ENCODE data around the gene SLC6A9. TPM values are rescaled to one million over a fixed set of nuclear protein-coding genes. Genes with fewer than 3 reads are reported as not detected.
A peak's percentile ranks its signal among the peaks of the same experiment; 100 is the strongest.

Gene SLC6A9
- total and polyA plus RNA-seq, 2 experiments from 2014 or later, result 4.9 to 13.2 TPM

DNA sequence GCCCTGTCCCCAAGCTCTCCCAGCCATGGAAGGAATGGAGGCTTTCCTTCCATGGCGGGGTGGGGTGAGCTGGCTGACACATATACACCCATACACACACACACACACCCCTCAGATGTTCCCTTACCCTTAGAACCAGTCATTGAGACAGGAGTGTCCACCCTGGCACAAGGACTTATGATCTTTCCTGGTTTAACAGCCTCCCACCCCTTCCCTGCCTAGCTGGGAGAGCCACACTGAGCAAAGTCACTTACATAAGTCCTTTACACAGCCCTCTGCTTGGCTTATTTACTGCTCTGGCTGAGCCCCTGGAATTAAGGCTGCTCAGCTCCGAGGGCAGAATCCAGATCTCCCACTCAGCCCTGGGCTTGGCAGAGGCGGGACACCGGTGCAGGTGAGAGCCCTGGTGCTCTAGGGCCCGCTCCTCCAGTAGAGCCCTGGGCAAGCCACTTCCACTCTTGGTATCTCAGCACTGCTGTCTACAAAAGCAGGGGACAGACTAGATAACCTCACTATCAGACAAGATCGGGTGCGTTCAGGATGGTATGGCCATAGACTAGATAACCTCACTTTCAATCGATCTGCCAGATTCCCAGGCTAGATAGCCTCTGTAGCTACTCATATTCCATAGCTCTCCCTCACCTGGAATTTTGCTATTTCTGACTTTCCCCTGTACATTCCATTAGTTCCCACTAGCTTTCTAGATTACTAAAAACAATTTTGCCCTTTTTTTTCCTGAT is 16.7 kb downstream of the SLC6A9 start:
- H3K4me3 ChIP-seq, result no peak overlapping the region
- no peak for DNase-seq (ENCODE audit: low read depth in 1 of 2, low spot score in 1 of 2)
- peaks cover 5% of the 10 kb centered on the region for H3K4me1 ChIP-seq (ENCODE audit: low read depth)
- TF ChIP-seq, protein P1, sequence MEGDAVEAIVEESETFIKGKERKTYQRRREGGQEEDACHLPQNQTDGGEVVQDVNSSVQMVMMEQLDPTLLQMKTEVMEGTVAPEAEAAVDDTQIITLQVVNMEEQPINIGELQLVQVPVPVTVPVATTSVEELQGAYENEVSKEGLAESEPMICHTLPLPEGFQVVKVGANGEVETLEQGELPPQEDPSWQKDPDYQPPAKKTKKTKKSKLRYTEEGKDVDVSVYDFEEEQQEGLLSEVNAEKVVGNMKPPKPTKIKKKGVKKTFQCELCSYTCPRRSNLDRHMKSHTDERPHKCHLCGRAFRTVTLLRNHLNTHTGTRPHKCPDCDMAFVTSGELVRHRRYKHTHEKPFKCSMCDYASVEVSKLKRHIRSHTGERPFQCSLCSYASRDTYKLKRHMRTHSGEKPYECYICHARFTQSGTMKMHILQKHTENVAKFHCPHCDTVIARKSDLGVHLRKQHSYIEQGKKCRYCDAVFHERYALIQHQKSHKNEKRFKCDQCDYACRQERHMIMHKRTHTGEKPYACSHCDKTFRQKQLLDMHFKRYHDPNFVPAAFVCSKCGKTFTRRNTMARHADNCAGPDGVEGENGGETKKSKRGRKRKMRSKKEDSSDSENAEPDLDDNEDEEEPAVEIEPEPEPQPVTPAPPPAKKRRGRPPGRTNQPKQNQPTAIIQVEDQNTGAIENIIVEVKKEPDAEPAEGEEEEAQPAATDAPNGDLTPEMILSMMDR (IDR thresholded peaks at IDR 0.05; ENCODE audit: low read depth, low read length), result no peak
- H3K27me3 ChIP-seq, result no peaks in the 10 kb centered on the region
- H3K27ac ChIP-seq, result peak overlapping the region; percentile 16
- no peaks in the 10 kb centered on the region for H3K36me3 ChIP-seq
- H3K9me3 ChIP-seq (ENCODE audit: low read depth), result no peaks in the 10 kb centered on the region

DNA sequence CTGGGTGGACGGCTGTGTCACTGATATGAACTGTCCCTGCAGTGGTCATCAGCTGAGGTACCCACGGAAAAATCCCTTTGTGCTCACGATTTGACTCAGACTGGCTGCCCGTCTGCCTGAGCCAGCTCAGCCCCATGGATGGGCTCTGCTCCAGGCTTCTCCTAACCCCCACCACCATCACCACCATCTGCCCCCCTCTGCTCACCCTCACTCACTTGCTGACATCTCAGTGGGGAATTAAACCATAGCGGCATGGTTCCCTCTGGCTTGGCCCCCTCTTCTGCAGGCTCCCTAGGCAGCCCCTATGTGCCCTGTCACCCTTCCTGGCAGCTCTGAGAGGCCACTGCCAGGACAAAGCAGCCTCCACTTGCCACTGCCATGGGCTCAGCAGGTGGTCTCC is 17.3 kb downstream of the SLC6A9 start:
- no peaks in the 10 kb centered on the region for H3K36me3 ChIP-seq
- H3K9me3 ChIP-seq (ENCODE audit: low read depth), result no peaks in the 10 kb centered on the region
- H3K4me1 ChIP-seq (ENCODE audit: low read depth), result peaks cover 5% of the 10 kb centered on the region
- H3K4me3 ChIP-seq, result no peak overlapping the region
- no peak overlapping the region for H3K27ac ChIP-seq
- TF ChIP-seq, protein P1 (IDR thresholded peaks at IDR 0.05; ENCODE audit: low read depth, low read length), result no peak
- H3K27me3 ChIP-seq, result no peaks in the 10 kb centered on the region
- no peak for DNase-seq (ENCODE audit: low read depth in 1 of 2, low spot score in 1 of 2)

DNA sequence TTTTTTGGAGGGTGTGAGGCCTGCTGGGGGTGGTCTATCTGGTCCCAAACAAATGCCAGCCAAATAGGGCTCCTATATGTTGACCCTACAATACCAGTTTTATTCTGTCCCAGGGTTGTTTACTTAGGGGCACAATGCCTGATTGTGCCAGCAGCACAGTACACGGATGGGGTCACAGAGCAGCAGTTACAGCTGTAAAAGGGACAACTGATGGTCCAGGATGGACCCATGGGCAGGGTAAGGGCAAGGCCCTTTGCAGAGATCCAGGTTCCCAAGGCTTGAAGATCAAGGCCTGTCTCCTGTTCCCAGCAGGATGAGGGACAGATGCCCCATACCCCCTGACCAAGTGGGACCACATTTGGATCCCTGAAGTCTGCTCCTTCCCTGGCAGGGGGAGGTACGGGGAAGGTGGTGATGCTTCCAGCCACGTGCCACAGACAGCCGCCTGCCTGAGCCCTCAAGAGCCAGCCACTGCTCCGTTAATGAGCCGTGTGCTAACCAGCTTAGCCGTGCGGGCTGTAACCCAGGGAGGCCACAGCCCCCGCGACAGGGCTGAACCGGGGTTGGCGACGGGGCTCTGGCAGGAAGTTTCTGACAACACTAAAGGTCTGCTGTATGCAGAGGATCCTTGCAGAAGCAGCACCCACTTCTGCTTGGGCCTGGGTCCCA is 18.2 kb downstream of the SLC6A9 start:
- no peak overlapping the region for H3K4me3 ChIP-seq
- no peaks in the 10 kb centered on the region for H3K27me3 ChIP-seq
- no peaks in the 10 kb centered on the region for H3K36me3 ChIP-seq
- TF ChIP-seq, protein P1 (IDR thresholded peaks at IDR 0.05; ENCODE audit: low read depth, low read length), result no peak
- H3K9me3 ChIP-seq (ENCODE audit: low read depth), result no peaks in the 10 kb centered on the region
- H3K4me1 ChIP-seq (ENCODE audit: low read depth), result peaks cover 5% of the 10 kb centered on the region
- DNase-seq (ENCODE audit: low read depth in 1 of 2, low spot score in 1 of 2), result no peak
- H3K27ac ChIP-seq, result no peak overlapping the region

DNA sequence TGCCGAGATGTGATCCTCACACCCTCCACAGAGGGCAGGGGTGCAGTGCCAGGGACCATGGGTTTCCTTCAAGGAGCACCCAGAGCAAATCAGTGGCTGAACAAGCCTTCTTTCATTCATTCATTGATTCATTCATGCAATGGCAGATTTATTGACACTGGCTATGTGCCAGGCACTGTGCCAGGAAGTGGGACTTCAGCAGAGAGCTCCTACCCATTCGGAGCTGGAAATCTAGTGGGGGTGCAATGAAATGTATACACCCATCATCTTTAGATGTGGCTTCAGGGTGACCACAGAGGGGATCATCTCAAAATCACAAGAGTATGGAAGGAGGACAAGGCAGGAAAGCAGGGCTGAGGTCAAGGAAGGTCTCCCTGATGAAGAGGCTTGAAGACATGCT is 18.9 kb downstream of the SLC6A9 start:
- Histone ChIP-seq H3K27me3 (no peaks in the 10 kb centered on the region), H3K4me3 (no peak overlapping the region), H3K27ac (no peak overlapping the region), H3K4me1 (ENCODE audit: low read depth) (peaks cover 5% of the 10 kb centered on the region), H3K9me3 (ENCODE audit: low read depth) (no peaks in the 10 kb centered on the region), H3K36me3 (no peaks in the 10 kb centered on the region)
- no peak for DNase-seq (ENCODE audit: low read depth in 1 of 2, low spot score in 1 of 2)
- TF ChIP-seq, protein P1 (IDR thresholded peaks at IDR 0.05; ENCODE audit: low read depth, low read length), result no peak

DNA sequence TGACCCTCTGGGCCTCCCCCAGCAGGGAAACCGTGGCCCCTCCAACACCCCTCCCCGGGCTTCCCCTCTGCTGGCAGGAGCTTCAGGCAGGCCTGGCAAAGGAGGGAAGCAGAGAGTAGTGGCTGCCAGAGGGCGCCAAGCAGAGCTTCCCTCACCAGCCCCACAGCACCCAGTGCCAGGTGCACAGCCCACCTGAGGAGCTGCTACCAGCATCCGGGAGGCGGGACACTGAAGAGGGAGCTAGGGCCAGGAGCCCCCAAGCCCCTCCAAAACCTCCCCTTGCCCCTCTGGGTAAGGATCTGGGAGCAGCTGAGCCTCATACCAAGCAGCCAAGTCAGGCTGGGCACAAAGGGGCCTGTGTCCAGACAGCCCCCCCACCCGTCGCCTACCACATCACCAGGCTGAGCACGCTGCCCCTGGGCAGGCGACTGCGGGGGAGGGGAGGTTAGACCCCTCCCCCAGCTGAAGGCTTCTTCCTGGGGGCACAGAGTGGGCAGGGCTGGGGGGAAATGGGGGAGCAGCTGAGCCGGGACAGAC is 20.3 kb downstream of the SLC6A9 start:
- no peaks in the 10 kb centered on the region for H3K9me3 ChIP-seq (ENCODE audit: low read depth)
- H3K4me1 ChIP-seq (ENCODE audit: low read depth), result peaks cover 5% of the 10 kb centered on the region
- TF ChIP-seq, protein P1 (IDR thresholded peaks at IDR 0.05; ENCODE audit: low read depth, low read length), result no peak
- no peaks in the 10 kb centered on the region for H3K27me3 ChIP-seq
- no peak overlapping the region for H3K4me3 ChIP-seq
- H3K36me3 ChIP-seq, result no peaks in the 10 kb centered on the region
- H3K27ac ChIP-seq, result no peak overlapping the region
- no peak for DNase-seq (ENCODE audit: low read depth in 1 of 2, low spot score in 1 of 2)

All from cardiac muscle cell (in vitro differentiated cells and primary cell).